IPS-11a (cell line): ENCODE results near the gene DACH1.

Source experiments
- H3K4me3 ChIP-seq: one replicate; pipeline ENCODE4 v1.5.1; 2013; ENCODE audit warnings: low read depth, low read length, control low read depth

Gene DACH1

GRCh38 chr13:71503781-71504180, 363.2 kb downstream of the DACH1 start:
- no peak overlapping the region for H3K4me3 ChIP-seq

- H3K4me3 ChIP-seq: no peak overlapping the region
Measured at GRCh38 chr13:71499944-71500514, 367.0 kb downstream of the DACH1 start.

GRCh38 chr13:71499235-71499634, 367.8 kb downstream of the DACH1 start:
- no peak overlapping the region for H3K4me3 ChIP-seq

- no peak overlapping the region for H3K4me3 ChIP-seq
Measured at GRCh38 chr13:71493189-71493588, 373.8 kb downstream of the DACH1 start.

GRCh38 chr13:71492346-71492871, 374.6 kb downstream of the DACH1 start:
- H3K4me3 ChIP-seq: no peak overlapping the region

GRCh38 chr13:71491010-71491409, 376.0 kb downstream of the DACH1 start:
- no peak overlapping the region for H3K4me3 ChIP-seq

GRCh38 chr13:71489041-71489440, 378.0 kb downstream of the DACH1 start:
- H3K4me3 ChIP-seq: no peak overlapping the region

GRCh38 chr13:71488201-71488600, 378.8 kb downstream of the DACH1 start:
- H3K4me3 ChIP-seq: no peak overlapping the region

GRCh38 chr13:71485913-71486312, 381.1 kb downstream of the DACH1 start:
- H3K4me3 ChIP-seq: no peak overlapping the region

GRCh38 chr13:71483733-71484132, 383.3 kb downstream of the DACH1 start:
- no peak overlapping the region for H3K4me3 ChIP-seq

GRCh38 chr13:71481501-71481900, 385.5 kb downstream of the DACH1 start:
- H3K4me3 ChIP-seq: no peak overlapping the region

- no peak overlapping the region for H3K4me3 ChIP-seq
Measured at GRCh38 chr13:71481046-71481445, 386.0 kb downstream of the DACH1 start.

- no peak overlapping the region for H3K4me3 ChIP-seq
Measured at GRCh38 chr13:71477735-71478134, 389.3 kb downstream of the DACH1 start.

GRCh38 chr13:71474936-71475335, 392.1 kb downstream of the DACH1 start:
- H3K4me3 ChIP-seq: no peak overlapping the region

GRCh38 chr13:71469626-71470025, 397.4 kb downstream of the DACH1 start:
- no peak overlapping the region for H3K4me3 ChIP-seq

GRCh38 chr13:71464686-71465085, 402.3 kb downstream of the DACH1 start:
- no peak overlapping the region for H3K4me3 ChIP-seq

- no peak overlapping the region for H3K4me3 ChIP-seq
Measured at GRCh38 chr13:71461892-71462291, 405.1 kb downstream of the DACH1 start.

- H3K4me3 ChIP-seq: no peak overlapping the region
Measured at GRCh38 chr13:71460211-71460610, 406.8 kb downstream of the DACH1 start.

- no peak overlapping the region for H3K4me3 ChIP-seq
Measured at GRCh38 chr13:71459708-71460107, 407.3 kb downstream of the DACH1 start.

GRCh38 chr13:71457645-71458044, 409.4 kb downstream of the DACH1 start:
- no peak overlapping the region for H3K4me3 ChIP-seq

- H3K4me3 ChIP-seq: no peak overlapping the region
Measured at GRCh38 chr13:71456136-71456535, 410.9 kb downstream of the DACH1 start.

GRCh38 chr13:71454509-71454908, 412.5 kb downstream of the DACH1 start:
- no peak overlapping the region for H3K4me3 ChIP-seq

GRCh38 chr13:71448080-71448630, 418.8 kb downstream of the DACH1 start:
- H3K4me3 ChIP-seq: no peak overlapping the region
